Measurements from ENCODE around the gene PTN.

DNA sequence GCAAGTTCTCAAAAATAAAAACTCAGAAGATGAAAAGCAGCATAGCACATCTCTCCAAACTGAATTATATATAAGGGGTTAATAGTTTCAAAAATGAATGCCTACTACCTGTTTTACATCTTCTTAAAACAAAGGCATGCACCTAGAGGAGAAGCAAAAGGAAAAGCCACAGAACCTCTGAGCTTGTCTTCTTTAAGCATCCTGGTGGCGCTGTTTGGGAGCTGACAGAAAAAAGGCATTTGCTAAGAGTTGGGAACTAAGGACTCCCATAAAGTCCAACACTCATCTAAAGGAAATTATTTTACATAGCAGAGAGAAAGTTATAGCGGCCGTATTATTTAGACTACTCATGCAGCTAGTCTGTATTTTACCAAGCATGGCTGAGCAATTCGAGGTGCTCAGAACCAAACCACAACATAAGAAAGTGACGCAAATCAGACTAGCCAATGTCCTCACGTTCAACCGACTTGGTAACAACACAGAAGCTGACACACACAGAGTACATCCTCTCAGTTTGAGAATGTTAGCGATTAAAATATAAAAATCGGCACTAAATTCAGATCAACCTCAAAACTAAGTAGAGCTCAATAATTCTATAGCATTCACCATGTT is 38.8 kb downstream of the PTN start:
- TF ChIP-seq, protein P1, sequence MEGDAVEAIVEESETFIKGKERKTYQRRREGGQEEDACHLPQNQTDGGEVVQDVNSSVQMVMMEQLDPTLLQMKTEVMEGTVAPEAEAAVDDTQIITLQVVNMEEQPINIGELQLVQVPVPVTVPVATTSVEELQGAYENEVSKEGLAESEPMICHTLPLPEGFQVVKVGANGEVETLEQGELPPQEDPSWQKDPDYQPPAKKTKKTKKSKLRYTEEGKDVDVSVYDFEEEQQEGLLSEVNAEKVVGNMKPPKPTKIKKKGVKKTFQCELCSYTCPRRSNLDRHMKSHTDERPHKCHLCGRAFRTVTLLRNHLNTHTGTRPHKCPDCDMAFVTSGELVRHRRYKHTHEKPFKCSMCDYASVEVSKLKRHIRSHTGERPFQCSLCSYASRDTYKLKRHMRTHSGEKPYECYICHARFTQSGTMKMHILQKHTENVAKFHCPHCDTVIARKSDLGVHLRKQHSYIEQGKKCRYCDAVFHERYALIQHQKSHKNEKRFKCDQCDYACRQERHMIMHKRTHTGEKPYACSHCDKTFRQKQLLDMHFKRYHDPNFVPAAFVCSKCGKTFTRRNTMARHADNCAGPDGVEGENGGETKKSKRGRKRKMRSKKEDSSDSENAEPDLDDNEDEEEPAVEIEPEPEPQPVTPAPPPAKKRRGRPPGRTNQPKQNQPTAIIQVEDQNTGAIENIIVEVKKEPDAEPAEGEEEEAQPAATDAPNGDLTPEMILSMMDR (IDR thresholded peaks at IDR 0.05) = no peak
- no peak for TF ChIP-seq EZH2 (IDR thresholded peaks at IDR 0.05)
